HepG2 (cell line): ENCODE measurements around the gene FKBP8. TPM values are rescaled to one million over a fixed set of nuclear protein-coding genes. Genes with fewer than 3 reads are reported as not detected.

Experiments
- BRF2 ChIP-seq: sonication (generic); formaldehyde crosslinking; IDR thresholded peaks from 2 replicates; pipeline ENCODE4 v1.8.1; 2022; ENCODE audit warnings: mild to moderate bottlenecking, missing genetic modification reagents
- FIP1L1 ChIP-seq: fragments of 200-400 bp; formaldehyde crosslinking; IDR thresholded peaks from 2 replicates; pipeline ENCODE4 v1.6.1; 2018; ENCODE audit warnings: low read depth, mild to moderate bottlenecking, low read length, moderate library complexity, borderline replicate concordance; ENCODE audit not compliant: insufficient read depth
- GMEB1 ChIP-seq: sonication (generic); formaldehyde crosslinking; IDR thresholded peaks from 2 replicates; pipeline ENCODE4 v1.5.1; 2020; ENCODE audit warnings: missing genetic modification reagents, mild to moderate bottlenecking, borderline replicate concordance
- GRHL1 ChIP-seq: sonication (generic); formaldehyde crosslinking; conservative IDR thresholded peaks from 2 replicates; pipeline ENCODE4 v1.8.0; 2022; ENCODE audit warnings: missing genetic modification reagents
- GTF2F1 ChIP-seq: fragments of 150-350 bp; IDR thresholded peaks from 2 replicates; pipeline ENCODE4 v1.6.1; 2014; ENCODE audit warnings: low read length
- MED8 ChIP-seq: sonication (generic); formaldehyde crosslinking; IDR thresholded peaks from 2 replicates; pipeline ENCODE4 v1.8.1; 2023; ENCODE audit warnings: mild to moderate bottlenecking, missing genetic modification reagents; ENCODE audit not compliant: insufficient replicate concordance
- NONO ChIP-seq, 2 experiments: fragments of 450-650 bp in 1 of 2; sonication (generic) in 1 of 2; formaldehyde crosslinking in 1 of 2; IDR thresholded peaks in 1 of 2; conservative IDR thresholded peaks in 1 of 2; 2 replicates each; pipeline versions ENCODE4 v1.6.1 to v1.8.0; 2017 to 2022; ENCODE audit warnings: mild to moderate bottlenecking in 1 of 2, missing genetic modification reagents in 1 of 2, moderate library complexity in 1 of 2
- NPAS2 ChIP-seq: sonication (generic); formaldehyde crosslinking; IDR thresholded peaks from 2 replicates; pipeline ENCODE4 v1.8.0; 2022; ENCODE audit warnings: mild to moderate bottlenecking, missing genetic modification reagents, borderline replicate concordance
- RERE ChIP-seq: IDR thresholded peaks from 2 replicates; pipeline ENCODE4 v1.6.1; 2016; ENCODE audit warnings: low read depth, missing genetic modification reagents, missing compliant biosample characterization
- RFXANK ChIP-seq: IDR thresholded peaks from 2 replicates; pipeline ENCODE4 v1.6.1; 2016
- SP140L ChIP-seq: sonication (generic); formaldehyde crosslinking; IDR thresholded peaks from 2 replicates; pipeline ENCODE4 v1.4.0; 2020; ENCODE audit warnings: missing genetic modification reagents, borderline replicate concordance
- SRSF9 ChIP-seq: fragments of 200-400 bp; formaldehyde crosslinking; IDR thresholded peaks from 2 replicates; pipeline ENCODE4 v1.6.1; 2018; ENCODE audit warnings: borderline replicate concordance, mild to moderate bottlenecking, low read depth, low read length; ENCODE audit not compliant: insufficient read depth, poor library complexity, severe bottlenecking
- THAP7 ChIP-seq: sonication (generic); formaldehyde crosslinking; IDR thresholded peaks from 2 replicates; pipeline ENCODE4 v1.8.1; 2023; ENCODE audit warnings: mild to moderate bottlenecking, missing genetic modification reagents
- TOE1 ChIP-seq: sonication (generic); formaldehyde crosslinking; IDR thresholded peaks from 2 replicates; pipeline ENCODE4 v1.4.0; 2020; ENCODE audit warnings: mild to moderate bottlenecking, missing genetic modification reagents
- ZNF7 ChIP-seq: IDR thresholded peaks from 2 replicates; pipeline ENCODE4 v1.6.1; 2016; ENCODE audit warnings: missing biosample characterization, missing genetic modification reagents
- ZNF713 ChIP-seq: sonication (generic); formaldehyde crosslinking; IDR thresholded peaks from 2 replicates; pipeline ENCODE4 v1.4.0; 2020; ENCODE audit warnings: mild to moderate bottlenecking, missing genetic modification reagents
- ZNF746 ChIP-seq: sonication (generic); formaldehyde crosslinking; IDR thresholded peaks from 2 replicates; pipeline ENCODE4 v1.8.0; 2022; ENCODE audit warnings: mild to moderate bottlenecking, missing genetic modification reagents
- polyA plus RNA-seq, 8 experiments: library from polyadenylated mRNA; depleted of rRNA in 3 of 8; stranded (reverse) in 7 of 8; unstranded in 1 of 8; fragments of >200 nt; fragmentation: Illumina TruSeq in 4 of 8; extraction: Trizol in 4 of 8; gene quantifications; 2 replicates each; pipeline versions ENCODE4 v1.2.1 to v1.2.3, GENCODE V29; 2011 to 2016; ENCODE audit warnings: low read depth in 4 of 8, missing spikeins in 1 of 8, mixed read lengths in 1 of 8; ENCODE audit not compliant: insufficient read depth in 1 of 8
- total RNA-seq, 5 experiments: library from RNA; depleted of rRNA; stranded (reverse); fragments of >200 nt; fragmentation: Illumina TruSeq; extraction: Trizol; gene quantifications; 2 replicates each; pipeline ENCODE4 v1.2.3, GENCODE V29; 2016; ENCODE audit warnings: low read depth in 1 of 5

Gene FKBP8
- total and polyA plus RNA-seq, 2 of the 13 experiments (the other 11 are each of a cell fraction or from before 2014, with no cell fraction given) = 81.7 to 93.9 TPM

DNA sequence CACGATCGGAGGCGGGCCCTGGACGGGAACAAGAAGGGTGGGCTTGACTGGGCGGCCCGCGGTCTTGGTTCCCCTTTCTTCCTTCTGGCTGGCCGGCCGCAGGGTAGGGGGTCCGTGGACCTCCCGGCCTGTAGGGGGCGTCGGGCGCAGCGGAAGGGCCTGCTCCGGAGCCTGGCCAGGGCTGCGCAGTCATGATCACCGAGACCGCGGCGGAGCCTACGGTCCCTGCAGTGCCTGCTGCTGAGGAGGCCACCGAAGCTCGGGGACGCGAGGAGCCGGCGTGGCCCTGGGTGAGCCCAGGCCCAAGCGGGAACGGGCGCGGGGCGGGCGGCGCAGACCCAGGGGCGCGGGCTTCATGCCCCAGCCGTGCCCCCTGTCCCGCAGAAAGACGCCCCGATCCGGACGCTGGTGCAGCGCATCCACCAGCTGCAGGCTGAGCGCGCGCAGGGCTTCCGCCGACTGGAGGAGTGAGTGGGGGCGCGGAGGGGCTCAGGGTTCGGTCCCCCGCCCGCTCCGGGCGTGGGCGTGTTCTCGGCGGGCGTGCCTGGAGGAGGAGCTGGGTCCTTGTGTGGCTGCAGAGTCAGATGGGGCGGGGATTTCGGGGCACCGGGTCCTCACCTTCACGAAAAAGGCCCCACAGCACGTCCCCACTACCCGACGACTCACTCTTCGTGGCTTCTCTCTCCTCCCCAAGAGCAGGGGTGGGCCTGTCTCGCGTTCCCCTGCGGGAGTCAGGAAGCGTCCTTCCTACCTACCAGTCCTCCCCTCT, 45.4 kb upstream of the FKBP8 start, which contains the start of gene REX1BD (continued):
- peak; percentile 71; the same call in 1 of the 2 replicates for TF ChIP-seq SP140L
- no peak for TF ChIP-seq NPAS2
- 0 out of 2 replicates have a peak, but pooled peaks have one; percentile 19 for TF ChIP-seq RERE
- no peak for TF ChIP-seq TOE1
- peak; percentile 64 for TF ChIP-seq MED8 (CRISPR knock-in tag)
- peak; percentile 89; the same call in 1 of the 2 replicates for TF ChIP-seq ZNF713 (CRISPR knock-in tag)
- TF ChIP-seq ZNF7 (CRISPR knock-in tag) = no peak
- TF ChIP-seq FIP1L1 = 0 out of 2 replicates have a peak, but pooled peaks have one; percentile 56
- no peak for TF ChIP-seq SRSF9
- TF ChIP-seq THAP7 (CRISPR knock-in tag) = no peak; the same call in 1 of the 2 replicates
- TF ChIP-seq GRHL1 (CRISPR knock-in tag) = no peak
- TF ChIP-seq BRF2 (CRISPR knock-in tag) = peak; percentile 66
- no peak for TF ChIP-seq ZNF746 (CRISPR knock-in tag)
- peak; percentile 73 for TF ChIP-seq GMEB1 (CRISPR knock-in tag)
- TF ChIP-seq RFXANK = no peak; the same call in 1 of the 2 replicates
- TF ChIP-seq GTF2F1 = no peak
- TF ChIP-seq NONO (IDR thresholded peaks at IDR 0.05) = no peak
- TF ChIP-seq NONO (CRISPR knock-in tag; conservative IDR thresholded peaks at IDR 0.05) = peak; percentile 52; the same call in 1 of the 2 replicates
